SK-N-SH treated with all-trans-retinoic acid at 6 μM for 48 hours (cell line): ENCODE results near the gene GREM1.

ENCODE experiments used
- ATAC-seq: fragments of 200-7000 bp; cut with Tn5 transposase; 3 replicates; pipeline ENCODE4 v1.9.1; 2020; ENCODE audit warnings: mild to moderate bottlenecking, moderate library complexity
- ARNTL ChIP-seq: fragments of 450-650 bp; formaldehyde crosslinking; IDR thresholded peaks from 2 replicates; pipeline ENCODE4 v1.5.0; 2020; ENCODE audit warnings: low read depth, mild to moderate bottlenecking, moderate library complexity, borderline replicate concordance
- BACH2 ChIP-seq: fragments of 250-450 bp; sonication (Bioruptor Pico); IDR thresholded peaks from 2 replicates; pipeline ENCODE4 v1.9.0; 2021; ENCODE audit warnings: mild to moderate bottlenecking, borderline replicate concordance
- CREB5 ChIP-seq: fragments of 250-450 bp; sonication (Bioruptor Pico); IDR thresholded peaks from 2 replicates; pipeline ENCODE4 v1.5.1; 2020; ENCODE audit warnings: low read depth, mild to moderate bottlenecking, moderate library complexity
- CSDC2 ChIP-seq: fragments of 250-450 bp; sonication (Bioruptor Pico); IDR thresholded peaks from 2 replicates; pipeline ENCODE4 v1.5.0; 2020; ENCODE audit warnings: mild to moderate bottlenecking, moderate library complexity
- CSRNP3 ChIP-seq: fragments of 250-450 bp; sonication (Bioruptor Pico); IDR thresholded peaks from 2 replicates; pipeline ENCODE4 v1.5.1; 2021; ENCODE audit warnings: mild to moderate bottlenecking, moderate library complexity
- ESRRG ChIP-seq: fragments of 250-450 bp; sonication (Bioruptor Pico); IDR thresholded peaks from 2 replicates; pipeline ENCODE4 v1.6.1; 2021; ENCODE audit warnings: mild to moderate bottlenecking
- GLIS3 ChIP-seq: fragments of 250-450 bp; sonication (Bioruptor Pico); IDR thresholded peaks from 2 replicates; pipeline ENCODE4 v1.5.0; 2020; ENCODE audit warnings: mild to moderate bottlenecking, moderate library complexity
- ISL1 ChIP-seq: fragments of 250-450 bp; sonication (Bioruptor Pico); IDR thresholded peaks from 2 replicates; pipeline ENCODE4 v2.1.2; 2022; ENCODE audit warnings: mild to moderate bottlenecking, moderate library complexity
- OSR1 ChIP-seq: fragments of 250-450 bp; sonication (Bioruptor Pico); IDR thresholded peaks from 2 replicates; pipeline ENCODE4 v1.8.0; 2022; ENCODE audit warnings: moderate library complexity, mild to moderate bottlenecking, inconsistent platforms
- PATZ1 ChIP-seq: fragments of 250-450 bp; sonication (Bioruptor Pico); IDR thresholded peaks from 2 replicates; pipeline ENCODE4 v1.8.0; 2020; ENCODE audit warnings: mild to moderate bottlenecking, moderate library complexity, borderline replicate concordance
- POU6F1 ChIP-seq: fragments of 250-450 bp; sonication (Bioruptor Pico); IDR thresholded peaks from 2 replicates; pipeline ENCODE4 v1.8.0; 2021; ENCODE audit warnings: low read depth, mild to moderate bottlenecking, moderate library complexity, borderline replicate concordance
- PPARA ChIP-seq: fragments of 250-450 bp; sonication (Bioruptor Pico); IDR thresholded peaks from 2 replicates; pipeline ENCODE4 v1.5.0; 2020; ENCODE audit warnings: mild to moderate bottlenecking, borderline replicate concordance
- RARB ChIP-seq: fragments of 250-450 bp; sonication (Bioruptor Pico); IDR thresholded peaks from 2 replicates; pipeline ENCODE4 v1.8.0; 2021; ENCODE audit warnings: mild to moderate bottlenecking, moderate library complexity
- SNAI2 ChIP-seq: fragments of 250-450 bp; sonication (Bioruptor Pico); IDR thresholded peaks from 2 replicates; pipeline ENCODE4 v1.5.0; 2020; ENCODE audit warnings: mild to moderate bottlenecking, moderate library complexity
- TSHZ2 ChIP-seq: fragments of 250-450 bp; sonication (Bioruptor Pico); IDR thresholded peaks from 2 replicates; pipeline ENCODE4 v1.5.0; 2020; ENCODE audit warnings: mild to moderate bottlenecking, moderate library complexity
- ZC3H10 ChIP-seq: fragments of 250-450 bp; sonication (Bioruptor Pico); IDR thresholded peaks from 2 replicates; pipeline ENCODE4 v1.5.1; 2021; ENCODE audit warnings: mild to moderate bottlenecking, moderate library complexity
- ZFP3 ChIP-seq: fragments of 250-450 bp; sonication (Bioruptor Pico); IDR thresholded peaks from 2 replicates; pipeline ENCODE4 v1.5.0; 2020; ENCODE audit warnings: mild to moderate bottlenecking, moderate library complexity
- ZFP30 ChIP-seq: fragments of 450-650 bp; formaldehyde crosslinking; IDR thresholded peaks from 2 replicates; pipeline ENCODE4 v1.5.0; 2022; ENCODE audit warnings: mild to moderate bottlenecking, moderate library complexity
- ZNF565 ChIP-seq: fragments of 450-650 bp; formaldehyde crosslinking; conservative IDR thresholded peaks from 2 replicates; pipeline ENCODE4 v1.5.0; 2020; ENCODE audit warnings: low read depth, mild to moderate bottlenecking, moderate library complexity
- ZNF70 ChIP-seq: fragments of 450-650 bp; formaldehyde crosslinking; IDR thresholded peaks from 2 replicates; pipeline ENCODE4 v1.5.0; 2020; ENCODE audit warnings: mild to moderate bottlenecking, moderate library complexity
- ZNF8 ChIP-seq: fragments of 450-650 bp; formaldehyde crosslinking; IDR thresholded peaks from 2 replicates; pipeline ENCODE4 v1.5.0; 2020; ENCODE audit warnings: mild to moderate bottlenecking, moderate library complexity

GREM1 gene

GRCh38 chr15:32781781-32782180 lies 64.0 kb downstream of the GREM1 start:
- ATAC-seq = no peak
- TF ChIP-seq RARB = no peak
- no peak for TF ChIP-seq BACH2
- no peak for TF ChIP-seq POU6F1 (CRISPR knock-in tag)
- no peak for TF ChIP-seq CREB5 (CRISPR knock-in tag)
- no peak for TF ChIP-seq ESRRG (CRISPR knock-in tag)
- TF ChIP-seq GLIS3 (CRISPR knock-in tag) = no peak
- TF ChIP-seq ZFP30 = no peak
- no peak for TF ChIP-seq ISL1 (CRISPR knock-in tag)
- no peak for TF ChIP-seq PPARA (CRISPR knock-in tag)
- no peak for TF ChIP-seq ARNTL (CRISPR knock-in tag)
- no peak for TF ChIP-seq OSR1 (CRISPR knock-in tag)
- TF ChIP-seq ZFP3 = no peak
- TF ChIP-seq SNAI2 = no peak

GRCh38 chr15:32784581-32784980 lies 66.8 kb downstream of the GREM1 start:
- no peak for TF ChIP-seq SNAI2
- ATAC-seq = no peak

GRCh38 chr15:32786906-32787305 lies 69.1 kb downstream of the GREM1 start:
- no peak for TF ChIP-seq ARNTL (CRISPR knock-in tag)
- no peak for TF ChIP-seq BACH2
- TF ChIP-seq CSDC2 (CRISPR knock-in tag) = no peak
- no peak for TF ChIP-seq ZNF565 (CRISPR knock-in tag)
- TF ChIP-seq ISL1 (CRISPR knock-in tag) = no peak
- no peak for TF ChIP-seq SNAI2
- TF ChIP-seq TSHZ2 (CRISPR knock-in tag) = no peak
- no peak for TF ChIP-seq POU6F1 (CRISPR knock-in tag)
- TF ChIP-seq RARB = no peak
- TF ChIP-seq ZNF70 (CRISPR knock-in tag) = no peak
- TF ChIP-seq CSRNP3 (CRISPR knock-in tag) = no peak
- no peak for TF ChIP-seq ESRRG (CRISPR knock-in tag)
- TF ChIP-seq PATZ1 (CRISPR knock-in tag) = no peak
- no peak for TF ChIP-seq PPARA (CRISPR knock-in tag)
- TF ChIP-seq GLIS3 (CRISPR knock-in tag) = no peak
- no peak for TF ChIP-seq ZNF8 (CRISPR knock-in tag)
- no peak for TF ChIP-seq ZC3H10
- TF ChIP-seq ZFP30 = no peak
- TF ChIP-seq CREB5 (CRISPR knock-in tag) = no peak
- TF ChIP-seq, all 23 proteins: peak for 0
- no peak for ATAC-seq
